Thyroid gland (tissue), 4 donors: ENCODE measurements around the gene ARHGEF4. TPM values are rescaled to one million over a fixed set of nuclear protein-coding genes. Genes with fewer than 3 reads are reported as not detected.
A peak's percentile ranks its signal among the peaks of the same experiment; 100 is the strongest.

Experiments
- DNase-seq, 2 donors: peaks; one replicate each; pipeline ENCODE4 v3.0.0-alpha.2; 2019
- H3K27ac ChIP-seq, 3 donors: fragments of 200-600 bp; sonication (generic); 1 replicate in 2 of 3; 2 replicates in 1 of 3; pipeline ENCODE4 v1.5.1; 2016 to 2019; ENCODE audit warnings: mild to moderate bottlenecking in 1 of 3, moderate library complexity in 1 of 3
- H3K27me3 ChIP-seq: fragments of 200-600 bp; sonication (generic); one replicate; pipeline ENCODE4 v1.5.1; 2019
- H3K36me3 ChIP-seq, 2 donors: fragments of 200-600 bp; sonication (generic); one replicate each; pipeline ENCODE4 v1.5.1; 2016 to 2019
- H3K4me1 ChIP-seq, 2 donors: fragments of 200-600 bp; sonication (generic); one replicate each; pipeline ENCODE4 v1.5.1; 2017 to 2019
- H3K4me3 ChIP-seq, 3 donors: fragments of 200-600 bp; sonication (generic); replicated peaks in 1 of 3; 1 replicate in 2 of 3; 2 replicates in 1 of 3; pipeline ENCODE4 v1.5.1; 2016; ENCODE audit warnings: mild to moderate bottlenecking in 1 of 3
- H3K9me3 ChIP-seq: fragments of 200-600 bp; sonication (generic); one replicate; pipeline ENCODE4 v1.5.1; 2017
- CTCF ChIP-seq, 6 experiments: fragments of 200-600 bp in 3 of 6; fragments of 450-650 bp in 3 of 6; sonication (generic) in 3 of 6; IDR thresholded peaks; one replicate each; pipeline ENCODE4 v1.5.1; 2016 to 2019; ENCODE audit warnings: antibody characterized with exemption in 6 of 6, mild to moderate bottlenecking in 2 of 6, inconsistent platforms in 1 of 6, moderate library complexity in 1 of 6
- POLR2A ChIP-seq, 2 donors: fragments of 450-650 bp; IDR thresholded peaks; one replicate each; pipeline ENCODE4 v1.6.1; 2017; ENCODE audit warnings: antibody characterized with exemption in 2 of 2, mild to moderate bottlenecking in 2 of 2, moderate library complexity in 1 of 2
- WGBS, 2 donors: methylation state at CpG; one replicate each; pipeline ENCODE4 v1.1.5; 2017; 5-methylcytosine and 5-hydroxymethylcytosine counted together
- intact Hi-C: fragments of 100-400 bp; cut with DNase I; formaldehyde crosslinking; loops from one replicate; pipeline ENCODE4 v1.15.1; 2023
- total RNA-seq, 4 donors: library from RNA; depleted of rRNA; stranded (reverse); fragments of >200 nt; gene quantifications; one replicate each; pipeline ENCODE4 v1.2.3, GENCODE V29; 2016

The ARHGEF4 gene
- total RNA-seq, 4 donors from 2014 or later: 15.6 to 24.3 (median 22.5) TPM

- no peak for DNase-seq
- Histone ChIP-seq H3K4me3 (no peak overlapping the region), H3K36me3 (no peaks in the 10 kb centered on the region), H3K9me3 (no peaks in the 10 kb centered on the region), H3K27me3 (no peaks in the 10 kb centered on the region), H3K27ac (peak overlapping the region in 1 of 3 donors; percentile 63), H3K4me1 (peaks cover 9 to 62% of the 10 kb centered on the region in 2 donors)
- intact Hi-C loops: no loop called here
- WGBS, 2 donors: 78 to 84% methylated on average over 8 to 13 of the region's 14 CpGs
- TF ChIP-seq CTCF (IDR thresholded peaks at IDR 0.05): no peak
- no peak for TF ChIP-seq POLR2A (IDR thresholded peaks at IDR 0.05)
Measured at GRCh38 chr2:131041402-131042147, 204.9 kb downstream of the ARHGEF4 start.

GRCh38 chr2:131042148-131042775 lies 205.5 kb downstream of the ARHGEF4 start:
- Histone ChIP-seq H3K4me3 (no peak overlapping the region), H3K27me3 (no peaks in the 10 kb centered on the region), H3K36me3 (no peaks in the 10 kb centered on the region), H3K4me1 (peaks cover 9 to 55% of the 10 kb centered on the region in 2 donors), H3K9me3 (no peaks in the 10 kb centered on the region), H3K27ac (peak overlapping the region in 2 of 3 donors; percentile 30 to 40)
- 67 to 73% methylated on average over 7 of the region's 7 CpGs for WGBS, 2 donors
- TF ChIP-seq POLR2A (IDR thresholded peaks at IDR 0.05) (no peak), CTCF (IDR thresholded peaks at IDR 0.05) (no peak)
- intact Hi-C loops: no loop called here
- DNase-seq: peak; percentile 72 to 82

DNA sequence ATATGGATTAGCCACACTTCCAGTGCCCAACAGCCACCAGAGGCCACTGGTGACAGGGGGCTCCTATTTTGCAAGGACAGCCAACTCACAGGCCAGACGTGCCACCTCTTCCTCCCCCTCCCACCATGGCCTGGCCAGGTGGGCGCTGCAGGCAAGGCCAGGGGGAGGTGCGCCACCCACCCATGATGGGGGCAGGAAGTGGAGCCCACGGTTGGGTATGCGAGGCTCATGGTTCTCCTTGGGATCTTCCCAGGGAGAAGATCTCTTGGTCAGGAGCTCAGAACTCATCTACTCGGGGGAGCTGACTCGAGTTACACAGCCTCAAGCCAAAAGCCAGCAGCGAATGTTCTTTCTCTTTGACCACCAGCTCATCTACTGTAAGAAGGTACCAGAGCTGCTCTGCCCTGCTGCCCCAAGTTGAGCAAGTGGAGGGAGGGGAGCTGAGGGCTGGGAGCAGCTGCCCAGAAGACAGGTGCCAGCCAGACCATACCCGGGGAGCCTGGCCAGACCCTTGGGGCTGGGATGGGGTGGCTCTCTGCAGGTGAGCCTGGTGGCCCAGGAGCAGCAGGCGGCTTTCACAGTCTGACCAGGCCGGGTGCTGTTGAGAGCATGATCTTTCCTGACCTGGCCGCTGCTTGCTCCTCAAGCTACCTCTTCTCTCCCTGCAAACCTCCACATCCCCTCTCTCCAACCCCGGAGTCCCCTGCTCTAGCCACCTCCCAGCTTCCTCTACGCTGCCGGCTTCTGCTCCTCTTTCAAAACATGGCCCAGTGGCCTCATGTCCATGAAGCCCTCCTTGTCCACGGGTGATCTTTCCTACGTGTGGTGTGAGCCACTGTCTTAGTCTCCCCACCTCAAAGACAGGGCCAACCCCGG lies 206.7 kb downstream of the ARHGEF4 start:
- intact Hi-C loops: no loop called here
- Histone ChIP-seq H3K4me3 (no peak overlapping the region), H3K9me3 (no peaks in the 10 kb centered on the region), H3K4me1 (peaks cover 0 to 43% of the 10 kb centered on the region in 2 donors), H3K36me3 (peaks cover 0 to under 1% of the 10 kb centered on the region in 2 donors), H3K27me3 (no peaks in the 10 kb centered on the region), H3K27ac (no peak overlapping the region)
- TF ChIP-seq POLR2A (IDR thresholded peaks at IDR 0.05) (no peak), CTCF (IDR thresholded peaks at IDR 0.05) (no peak)
- DNase-seq: no peak
- 94% methylated on average over 17 to 18 of the region's 18 CpGs for WGBS, 2 donors

GRCh38 chr2:131044075-131044756 lies 207.5 kb downstream of the ARHGEF4 start:
- Histone ChIP-seq H3K36me3 (peaks cover 3 to 8% of the 10 kb centered on the region in 2 donors), H3K4me1 (peaks cover 0 to 39% of the 10 kb centered on the region in 2 donors), H3K27me3 (no peaks in the 10 kb centered on the region), H3K27ac (no peak overlapping the region), H3K9me3 (no peaks in the 10 kb centered on the region), H3K4me3 (no peak overlapping the region)
- 92 to 95% methylated on average over 8 to 9 of the region's 24 CpGs for WGBS, 2 donors
- TF ChIP-seq CTCF (IDR thresholded peaks at IDR 0.05) (no peak), POLR2A (IDR thresholded peaks at IDR 0.05) (no peak)
- no peak for DNase-seq
- intact Hi-C loops: no loop called here
